DOHH2 (cell line): ENCODE measurements around the gene TTC16.

ENCODE experiments used
- H3F3A ChIP-seq: fragments of 200-600 bp; sonication (generic), shearing (Covaris generic); 2 replicates; pipeline ENCODE4 v1.6.0; 2016; ENCODE audit warnings: antibody characterized with exemption, mild to moderate bottlenecking; ENCODE audit not compliant: control insufficient read depth, insufficient read depth
- H3K27ac ChIP-seq: fragments of 200-600 bp; sonication (generic); 2 replicates; pipeline ENCODE4 v1.5.1; 2014; ENCODE audit warnings: low read depth, mild to moderate bottlenecking, low read length, moderate library complexity
- H3K27me3 ChIP-seq: fragments of 200-600 bp; sonication (generic); 2 replicates; pipeline ENCODE4 v1.6.1; 2014; ENCODE audit warnings: mild to moderate bottlenecking, low read length, mixed read lengths; ENCODE audit not compliant: control insufficient read depth
- H3K36me3 ChIP-seq: fragments of 200-600 bp; sonication (generic); 2 replicates; pipeline ENCODE4 v1.6.1; 2014; ENCODE audit warnings: mild to moderate bottlenecking, low read length, moderate library complexity, mixed read lengths; ENCODE audit not compliant: control insufficient read depth
- H3K4me1 ChIP-seq: fragments of 200-600 bp; sonication (generic); 2 replicates; pipeline ENCODE4 v1.6.1; 2014; ENCODE audit warnings: mild to moderate bottlenecking, low read length, mixed read lengths; ENCODE audit not compliant: control insufficient read depth
- H3K4me2 ChIP-seq: fragments of 200-600 bp; sonication (generic); 2 replicates; pipeline ENCODE4 v1.6.0; 2014; ENCODE audit warnings: mild to moderate bottlenecking, low read length, moderate library complexity
- H3K4me3 ChIP-seq: fragments of 200-600 bp; sonication (generic); 2 replicates; pipeline ENCODE4 v1.5.1; 2014; ENCODE audit warnings: mild to moderate bottlenecking, low read length, mixed read lengths
- H3K79me2 ChIP-seq: fragments of 200-600 bp; sonication (generic); 2 replicates; pipeline ENCODE4 v1.6.1; 2014; ENCODE audit warnings: mild to moderate bottlenecking, low read length, mixed read lengths; ENCODE audit not compliant: control insufficient read depth
- H3K9me2 ChIP-seq: fragments of 200-600 bp; sonication (generic); replicated peaks from 2 replicates; pipeline ENCODE4 v1.6.1; 2014; ENCODE audit warnings: mild to moderate bottlenecking, low read length, mixed read lengths; ENCODE audit not compliant: control insufficient read depth
- H3K9me3 ChIP-seq: fragments of 200-600 bp; sonication (generic); 2 replicates; pipeline ENCODE4 v1.6.1; 2014; ENCODE audit warnings: antibody characterized with exemption, low read length, mixed read lengths; ENCODE audit not compliant: control insufficient read depth, insufficient read depth
- H4K20me1 ChIP-seq: fragments of 200-600 bp; sonication (generic); 2 replicates; pipeline ENCODE4 v1.6.0; 2014; ENCODE audit warnings: low read depth, mild to moderate bottlenecking, antibody characterized with exemption, low read length, moderate library complexity; ENCODE audit not compliant: control insufficient read depth, insufficient read depth
- CTCF ChIP-seq: fragments of 200-600 bp; sonication (generic); IDR thresholded peaks from one replicate; pipeline ENCODE4 v1.5.1; 2014; ENCODE audit warnings: antibody characterized with exemption, mild to moderate bottlenecking, low read depth, low read length; ENCODE audit not compliant: poor library complexity, severe bottlenecking
- EZH2phosphoT487 ChIP-seq: fragments of 200-600 bp; sonication (generic); IDR thresholded peaks from 2 replicates; pipeline ENCODE4 v1.6.1; 2017; ENCODE audit warnings: borderline replicate concordance, mild to moderate bottlenecking, antibody characterized with exemption, low read length, moderate library complexity, mixed read lengths

Gene TTC16

GRCh38 chr9:127717766-127718165 is 1.9 kb downstream of the TTC16 start:
- no peaks in the 10 kb centered on the region for H3K79me2 ChIP-seq
- no peaks in the 10 kb centered on the region for H3K36me3 ChIP-seq
- no peak overlapping the region for H3K4me3 ChIP-seq
- H3K27ac ChIP-seq, result no peak overlapping the region
- H3K4me2 ChIP-seq, result no peak overlapping the region
- H3K9me2 ChIP-seq, result no peaks in the 10 kb centered on the region
- TF ChIP-seq CTCF (no peak), EZH2phosphoT487 (no peak)
- peaks cover 23% of the 10 kb centered on the region for H3K4me1 ChIP-seq
- H4K20me1 ChIP-seq, result no peaks in the 10 kb centered on the region
- H3F3A ChIP-seq, result no peaks in the 10 kb centered on the region
- no peaks in the 10 kb centered on the region for H3K9me3 ChIP-seq
- H3K27me3 ChIP-seq, result 0 out of 2 replicates have a peak, but pooled peaks cover 3% of the 10 kb centered on the region

- H3F3A ChIP-seq, result no peaks in the 10 kb centered on the region
- H4K20me1 ChIP-seq, result no peaks in the 10 kb centered on the region
- H3K9me3 ChIP-seq, result no peaks in the 10 kb centered on the region
- H3K79me2 ChIP-seq, result no peaks in the 10 kb centered on the region
- TF ChIP-seq CTCF (no peak), EZH2phosphoT487 (no peak)
- no peak overlapping the region for H3K27ac ChIP-seq
- H3K36me3 ChIP-seq, result no peaks in the 10 kb centered on the region
- H3K27me3 ChIP-seq, result 0 out of 2 replicates have a peak, but pooled peaks cover 3% of the 10 kb centered on the region
- no peak overlapping the region for H3K4me3 ChIP-seq
- peaks cover 23% of the 10 kb centered on the region for H3K4me1 ChIP-seq
- no peaks in the 10 kb centered on the region for H3K9me2 ChIP-seq
- H3K4me2 ChIP-seq, result no peak overlapping the region
These were observed 4.4 kb downstream of the TTC16 start for GRCh38 chr9:127720031-127720864.

- Histone ChIP-seq H3K9me2 (no peaks in the 10 kb centered on the region), H3K4me3 (no peak overlapping the region), H3K79me2 (no peaks in the 10 kb centered on the region), H3K36me3 (no peaks in the 10 kb centered on the region), H3K27ac (no peak overlapping the region), H3K4me2 (no peak overlapping the region), H3K27me3 (0 out of 2 replicates have a peak, but pooled peaks cover 3% of the 10 kb centered on the region), H3F3A (no peaks in the 10 kb centered on the region), H3K4me1 (peaks cover 23% of the 10 kb centered on the region), H4K20me1 (no peaks in the 10 kb centered on the region), H3K9me3 (no peaks in the 10 kb centered on the region)
- no peak for TF ChIP-seq CTCF
- TF ChIP-seq EZH2phosphoT487, result no peak
These were observed 5.0 kb downstream of the TTC16 start for GRCh38 chr9:127720865-127721227.
